Stimulated activated CD4-positive, alpha-beta T cell treated with anti-CD3 and anti-CD28 coated beads, Interleukin-2, amount 100 ng/mL, for 48 hours (primary cell): ENCODE measurements around the gene DZIP1.

ENCODE experiments used
- DNase-seq, 2 donors: peaks; one replicate each; pipeline ENCODE4 v3.0.0-alpha.2; 2020

DZIP1 gene

DNA sequence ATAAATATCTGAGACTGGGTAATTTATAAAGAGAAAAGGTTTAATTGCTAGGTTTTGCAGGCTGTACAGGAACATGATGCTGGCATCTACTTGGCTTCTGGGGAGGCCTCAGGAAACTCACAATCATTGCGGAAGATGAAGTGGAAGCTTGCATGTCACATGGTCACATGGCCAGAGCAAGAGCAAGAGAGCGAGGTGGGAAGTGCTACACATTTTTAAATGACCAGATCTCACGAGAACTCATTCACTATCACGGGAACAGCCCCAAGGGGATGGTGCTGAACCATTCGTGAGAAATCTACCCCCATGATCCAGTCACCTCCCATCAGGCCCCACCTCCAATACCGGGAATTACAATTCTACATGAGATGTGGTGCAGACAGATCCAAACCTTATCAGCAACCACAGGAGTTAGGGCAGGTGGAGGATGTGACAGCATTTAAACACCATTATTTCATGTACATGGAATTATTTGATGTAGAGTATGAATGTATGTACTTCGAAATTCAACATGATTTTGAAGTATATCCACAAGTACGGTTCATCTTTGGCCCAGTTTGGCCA lies 102.5 kb downstream of the DZIP1 start:
- no peak for DNase-seq

DNA sequence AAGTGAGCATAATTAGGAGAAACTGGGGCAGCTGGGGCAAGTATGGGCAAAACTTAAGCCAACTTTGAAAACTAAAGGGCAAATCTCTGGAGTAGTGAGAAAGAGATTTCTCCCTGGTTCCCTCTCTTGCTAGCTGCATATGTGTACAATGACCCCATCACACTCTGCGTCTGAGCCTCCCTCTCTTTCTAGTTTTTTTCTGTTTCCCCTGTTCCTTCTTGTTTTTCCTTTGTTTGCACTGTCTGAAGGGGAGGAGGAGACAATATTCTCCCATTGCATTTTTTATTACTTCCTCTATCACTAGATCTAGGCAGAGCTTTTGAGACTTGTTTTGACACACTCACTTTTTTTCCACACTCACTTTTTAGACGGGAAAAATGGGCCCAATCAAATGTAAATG lies 103.2 kb downstream of the DZIP1 start:
- no peak for DNase-seq

DNA sequence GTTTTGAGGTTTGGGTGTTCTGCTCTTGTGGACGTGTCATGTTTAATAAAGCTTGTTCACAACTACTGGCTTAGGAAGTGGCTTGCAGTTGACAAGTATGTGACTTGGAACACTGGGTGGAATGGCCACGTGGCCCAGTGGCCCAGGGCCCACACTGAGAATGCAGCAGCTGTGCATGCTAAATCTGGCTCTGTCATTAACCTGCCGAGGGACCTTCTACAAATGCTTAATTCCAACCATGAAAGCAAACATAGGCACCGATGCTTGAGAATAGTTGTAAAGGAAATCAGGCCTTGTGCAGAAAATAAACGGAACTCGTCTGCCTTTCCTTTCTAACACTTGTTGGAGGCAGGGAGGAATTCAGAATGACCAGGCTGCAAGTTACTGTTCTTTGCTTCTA lies 103.6 kb downstream of the DZIP1 start:
- DNase-seq, result no peak

DNA sequence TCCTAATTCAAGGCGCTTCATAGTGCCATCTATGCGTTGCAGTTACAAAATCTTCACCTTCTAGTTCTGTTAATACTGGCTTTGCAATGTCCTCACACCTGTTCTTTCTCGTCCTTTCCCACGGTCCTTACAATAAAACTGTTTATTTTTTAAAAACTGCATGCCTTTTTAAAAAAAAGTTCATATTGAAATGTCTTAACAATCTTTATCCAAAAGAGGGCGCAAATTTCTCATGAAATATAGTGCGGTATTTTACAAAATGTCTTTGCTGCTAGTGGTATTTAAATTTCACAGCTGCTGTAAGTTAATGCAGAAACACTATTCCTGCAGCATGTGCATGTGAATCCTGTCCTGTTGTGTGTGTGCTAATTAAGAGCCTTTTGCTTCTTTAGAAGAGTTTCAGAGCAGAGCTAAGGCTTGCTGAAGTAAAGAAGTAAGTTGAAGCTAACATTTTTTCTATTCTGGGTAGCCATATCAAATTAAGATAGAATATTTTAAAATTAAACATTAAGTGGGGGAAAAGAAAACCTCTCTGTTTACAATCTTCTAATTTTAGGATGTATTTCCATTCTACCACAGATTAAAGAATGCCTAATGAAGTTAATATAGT lies 107.8 kb downstream of the DZIP1 start:
- DNase-seq, result no peak

DNA sequence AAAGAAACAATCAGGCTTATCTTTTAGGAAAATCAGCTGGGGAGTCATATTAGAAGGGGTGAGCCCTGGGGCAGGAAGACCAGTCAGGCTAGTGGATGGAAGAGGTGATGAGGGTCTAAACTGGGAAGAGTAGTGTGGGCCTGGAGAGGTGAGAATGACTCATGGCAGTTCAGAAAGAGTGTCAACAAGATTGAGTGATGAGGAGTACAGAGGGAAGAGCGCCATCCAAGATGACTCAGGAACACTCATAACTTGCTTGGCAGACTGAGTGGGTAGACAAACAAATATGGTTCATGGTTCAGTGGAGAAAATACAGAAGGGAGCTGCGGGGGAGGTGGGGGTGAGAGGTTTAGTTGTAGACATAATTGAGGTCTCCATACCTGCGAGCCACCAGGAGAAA lies 109.3 kb downstream of the DZIP1 start:
- no peak for DNase-seq

DNA sequence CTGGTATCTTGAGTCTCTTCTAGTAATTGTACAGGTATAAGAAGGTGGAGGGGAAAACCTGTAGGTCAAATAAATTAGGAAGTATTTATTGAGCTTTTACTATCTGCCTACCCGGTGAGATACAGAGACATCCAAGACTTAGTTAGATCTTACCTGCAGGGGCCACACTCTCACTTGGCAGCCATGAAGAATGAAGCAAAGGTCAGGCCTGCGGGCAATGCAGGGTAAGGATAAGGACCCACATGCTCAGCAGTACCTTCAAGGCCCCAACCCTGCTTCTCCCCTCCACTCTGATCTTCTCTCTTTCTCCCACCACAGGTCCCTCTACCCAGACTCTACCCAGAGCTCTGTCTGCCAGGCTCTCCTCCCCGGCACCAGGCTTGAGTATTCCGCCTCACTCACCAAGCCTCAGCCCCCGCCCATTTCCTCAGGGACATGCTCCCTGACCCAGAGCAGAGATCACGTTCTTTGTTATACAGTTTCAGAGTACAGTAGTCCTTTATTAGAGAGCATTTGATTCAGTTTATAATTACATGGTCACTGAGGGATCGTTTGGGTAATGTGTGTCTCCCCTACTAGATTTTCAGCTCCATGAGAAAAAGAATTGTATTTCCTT lies 110.9 kb downstream of the DZIP1 start:
- DNase-seq, result no peak

DNA sequence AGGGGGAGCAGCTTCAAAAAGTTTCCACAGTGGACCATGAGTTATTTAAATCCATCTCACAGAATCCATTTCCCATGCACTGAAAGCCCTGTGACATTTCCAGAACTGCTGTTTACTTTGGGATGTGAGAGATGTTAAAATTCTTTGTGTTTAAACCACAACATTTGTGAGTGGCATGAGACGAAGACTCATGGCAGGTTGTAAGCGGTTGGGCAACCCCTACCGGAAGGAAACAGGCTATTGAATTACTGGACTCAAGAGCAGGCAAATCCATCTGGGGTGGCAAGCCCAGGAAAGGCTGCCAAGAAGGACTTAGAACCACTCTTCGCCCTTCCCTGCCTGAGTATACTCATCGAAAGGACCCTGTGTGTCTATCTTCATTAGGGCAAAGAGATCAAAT lies 114.3 kb downstream of the DZIP1 start:
- DNase-seq, result no peak
